GM18909 (cell line): ENCODE results near the gene CAMP.
"Not testable (repeated sequence)": the region's sequence is repeated elsewhere in the genome, so short reads cannot be mapped to it uniquely, and the experiment has no call there.

Experiments
- ATAC-seq: cut with Tn5 transposase; IDR thresholded peaks from one replicate; pipeline ENCODE4 v1.9.1; 2021; ENCODE audit warnings: mild to moderate bottlenecking; ENCODE audit not compliant: unreplicated experiment, poor library complexity

CAMP gene

GRCh38 chr3:48247401-48247811 lies 24.1 kb downstream of the CAMP start:
- no peak for ATAC-seq

- no peak for ATAC-seq
Measured at GRCh38 chr3:48248095-48248850, 25.0 kb downstream of the CAMP start.

- ATAC-seq, result no peak
Measured at GRCh38 chr3:48256557-48256956, 33.3 kb downstream of the CAMP start.

GRCh38 chr3:48258530-48258929 lies 35.2 kb downstream of the CAMP start:
- no peak for ATAC-seq

- ATAC-seq, result no peak
Measured at GRCh38 chr3:48267782-48268181, 44.5 kb downstream of the CAMP start.

- no peak for ATAC-seq
Measured at GRCh38 chr3:48268381-48268935, 45.2 kb downstream of the CAMP start.

- ATAC-seq, result no peak
Measured at GRCh38 chr3:48268936-48269561, 45.8 kb downstream of the CAMP start.

- no peak for ATAC-seq
Measured at GRCh38 chr3:48269592-48269991, 46.3 kb downstream of the CAMP start.

GRCh38 chr3:48270306-48270705 lies 47.0 kb downstream of the CAMP start:
- no peak for ATAC-seq

- not testable (repeated sequence) for ATAC-seq
Measured at GRCh38 chr3:48271223-48271622, 47.9 kb downstream of the CAMP start.

- no peak for ATAC-seq
Measured at GRCh38 chr3:48271763-48272498, 48.6 kb downstream of the CAMP start.

GRCh38 chr3:48273594-48274211 lies 50.4 kb downstream of the CAMP start:
- no peak for ATAC-seq

GRCh38 chr3:48274452-48274851 lies 51.2 kb downstream of the CAMP start:
- ATAC-seq, result no peak
